ENCODE results near the gene ANAPC5. TPM values are rescaled to one million over a fixed set of nuclear protein-coding genes. Genes with fewer than 3 reads are reported as not detected.

Gene ANAPC5
- total RNA-seq, 1 experiment from 2014 or later, result 101 TPM

DNA sequence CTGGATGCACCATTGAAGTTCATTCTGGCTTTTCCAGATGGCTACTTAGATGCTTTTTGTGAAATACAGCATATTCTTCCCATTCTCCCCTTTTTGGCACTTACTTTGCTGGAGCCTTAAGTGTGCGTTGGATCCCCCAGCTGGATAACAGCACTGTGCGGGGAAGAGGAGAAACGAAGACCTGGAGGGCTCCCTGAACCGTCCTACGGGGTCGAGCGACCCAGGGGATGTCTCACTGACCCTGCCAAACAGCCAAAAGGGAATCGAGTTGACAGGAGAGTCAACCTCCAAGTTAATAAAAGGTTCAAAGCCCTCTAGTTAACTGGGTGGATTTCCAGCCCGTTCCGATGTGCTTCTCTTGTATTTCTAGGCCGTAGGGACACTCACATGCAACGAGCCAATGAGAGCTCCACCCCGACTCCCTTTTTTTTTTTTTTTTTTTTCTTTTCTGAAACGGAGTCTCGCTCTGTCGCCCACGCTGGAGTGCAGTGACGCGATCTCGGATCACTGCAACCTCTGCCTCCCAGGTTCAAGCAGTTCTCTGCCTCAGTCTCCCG is 54.7 kb downstream of the ANAPC5 start:
- DNase-seq, result no peak
- H3K36me3 Mint-ChIP-seq (ENCODE audit: insufficient read depth in 1 of 3, low read depth in 3 of 3), result peaks cover under 1 to 4% (median 2%) of the 10 kb centered on the region in 3 experiments; a peak in 3 of 7 replicates
- H3K79me1 ChIP-seq (ENCODE audit: insufficient read depth, low read depth, low read length, poor library complexity, severe bottlenecking), result peaks cover 3% of the 10 kb centered on the region

More for the DNA sequence above, 54.7 kb downstream of the ANAPC5 start:
- Histone ChIP-seq H2AFZ (ENCODE audit: low read length) (peak overlapping the region; percentile 43), H3K9ac (ENCODE audit: extremely low read depth, insufficient read length, low read length) (peak overlapping the region; percentile 55), H2BK20ac (ENCODE audit: low read depth, low read length, poor library complexity, severe bottlenecking) (no peak overlapping the region), H4K5ac (ENCODE audit: insufficient read length, low read depth, low read length) (no peak overlapping the region), H4K20me1 (ENCODE audit: control insufficient read depth, insufficient read depth, insufficient read length) (no peaks in the 10 kb centered on the region), H3K27ac (ENCODE audit: insufficient read length, low read depth, low read length) (no peak overlapping the region), H3K79me2 (ENCODE audit: insufficient read depth, low read length) (peaks cover 2% of the 10 kb centered on the region; the same call in 1 of the 2 replicates), H3K14ac (ENCODE audit: insufficient read depth, low read length) (peak overlapping the region; percentile 48; the same call in 1 of the 2 replicates), H3K56ac (ENCODE audit: insufficient read length, low read depth, low read length) (no peak overlapping the region), H2BK12ac (ENCODE audit: insufficient read length, low read depth, low read length) (no peak overlapping the region), H2BK5ac (ENCODE audit: insufficient read length, low read length) (no peak overlapping the region), H3K4ac (ENCODE audit: low read depth, low read length) (no peak overlapping the region), H3K23ac (ENCODE audit: insufficient read length, low read depth, low read length) (no peak overlapping the region), H3T11ph (ENCODE audit: low read length) (no peak overlapping the region), H2BK120ac (ENCODE audit: low read depth, low read length, poor library complexity, severe bottlenecking) (no peak overlapping the region), H3K4me2 (ENCODE audit: insufficient read depth, insufficient read length, low read length) (peak overlapping the region; percentile 95), H3K4me1 (ENCODE audit: insufficient read depth, low read length) (peaks cover 3% of the 10 kb centered on the region; the same call in 1 of the 2 replicates), H3K23me2 (ENCODE audit: insufficient read length, low read depth, low read length, poor library complexity, severe bottlenecking) (peaks cover 14% of the 10 kb centered on the region), H3K9me3 (ENCODE audit: control insufficient read depth, low read depth, low read length) (no peaks in the 10 kb centered on the region), H3K18ac (ENCODE audit: insufficient read length, low read depth, low read length) (peak overlapping the region; percentile 56), H2AK5ac (ENCODE audit: insufficient read length, low read length) (no peak overlapping the region), H3K27me3 (ENCODE audit: insufficient read depth, low read length) (no peaks in the 10 kb centered on the region), H4K91ac (ENCODE audit: insufficient read length, low read depth, low read length) (no peak overlapping the region), H4K8ac (replicated peaks; ENCODE audit: insufficient read length, low read depth, low read length) (no peak overlapping the region), H2BK15ac (ENCODE audit: low read depth, low read length) (no peak overlapping the region)
- TF ChIP-seq, protein P1, sequence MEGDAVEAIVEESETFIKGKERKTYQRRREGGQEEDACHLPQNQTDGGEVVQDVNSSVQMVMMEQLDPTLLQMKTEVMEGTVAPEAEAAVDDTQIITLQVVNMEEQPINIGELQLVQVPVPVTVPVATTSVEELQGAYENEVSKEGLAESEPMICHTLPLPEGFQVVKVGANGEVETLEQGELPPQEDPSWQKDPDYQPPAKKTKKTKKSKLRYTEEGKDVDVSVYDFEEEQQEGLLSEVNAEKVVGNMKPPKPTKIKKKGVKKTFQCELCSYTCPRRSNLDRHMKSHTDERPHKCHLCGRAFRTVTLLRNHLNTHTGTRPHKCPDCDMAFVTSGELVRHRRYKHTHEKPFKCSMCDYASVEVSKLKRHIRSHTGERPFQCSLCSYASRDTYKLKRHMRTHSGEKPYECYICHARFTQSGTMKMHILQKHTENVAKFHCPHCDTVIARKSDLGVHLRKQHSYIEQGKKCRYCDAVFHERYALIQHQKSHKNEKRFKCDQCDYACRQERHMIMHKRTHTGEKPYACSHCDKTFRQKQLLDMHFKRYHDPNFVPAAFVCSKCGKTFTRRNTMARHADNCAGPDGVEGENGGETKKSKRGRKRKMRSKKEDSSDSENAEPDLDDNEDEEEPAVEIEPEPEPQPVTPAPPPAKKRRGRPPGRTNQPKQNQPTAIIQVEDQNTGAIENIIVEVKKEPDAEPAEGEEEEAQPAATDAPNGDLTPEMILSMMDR (conservative IDR thresholded peaks at IDR 0.05), result no peak
- no CpG with 5 or more reads among the region's 21 CpGs for WGBS (ENCODE audit: extremely low coverage, insufficient read length, low lambda C conversion rate)
- Mint-ChIP-seq H3K4me1 (peaks cover 5 to 8% of the 10 kb centered on the region in 2 experiments), H3K27me3 (ENCODE audit: low read depth) (no peaks in the 10 kb centered on the region), H3K9me3 (no peaks in the 10 kb centered on the region; a peak in 1 of 5 replicates), H3K4me3 (peak overlapping the region; percentile 66 to 88), H3K27ac (peak overlapping the region; percentile 41 to 73 (median 69); a peak in 5 of 7 replicates)
